ENCODE measurements around the gene RBM8A. TPM values are rescaled to one million over a fixed set of nuclear protein-coding genes. Genes with fewer than 3 reads are reported as not detected.
"Not testable (repeated sequence)": the region's sequence is repeated elsewhere in the genome, so short reads cannot be mapped to it uniquely, and the experiment has no call there.

The RBM8A gene
- total RNA-seq, 1 donor from 2014 or later: 287 TPM

GRCh38 chr1:145951526-145951925 lies 24.2 kb upstream of the RBM8A start:
- no peaks in the 10 kb centered on the region for H3K9me3 Mint-ChIP-seq
- peaks cover 46% of the 10 kb centered on the region for H3K4me1 Mint-ChIP-seq (ENCODE audit: low read depth)
- intact Hi-C loops (cut with micrococcal nuclease): no loop called here
- H3K27me3 Mint-ChIP-seq (ENCODE audit: low read depth): no peaks in the 10 kb centered on the region
- H3K4me3 Mint-ChIP-seq (ENCODE audit: low read depth): no peak overlapping the region
- DNase-seq (ENCODE audit: low spot score): no peak
- H3K27ac Mint-ChIP-seq: no peak overlapping the region
- peaks cover 39% of the 10 kb centered on the region for H3K36me3 Mint-ChIP-seq (ENCODE audit: low read depth)

- no peak for DNase-seq (ENCODE audit: low spot score)
- Mint-ChIP-seq H3K4me1 (ENCODE audit: low read depth) (peaks cover 26% of the 10 kb centered on the region), H3K36me3 (ENCODE audit: low read depth) (peaks cover 45% of the 10 kb centered on the region), H3K27ac (no peak overlapping the region), H3K27me3 (ENCODE audit: low read depth) (no peaks in the 10 kb centered on the region), H3K4me3 (ENCODE audit: low read depth) (no peak overlapping the region), H3K9me3 (no peaks in the 10 kb centered on the region)
- intact Hi-C loops (cut with micrococcal nuclease): no loop called here
Measured at GRCh38 chr1:145949219-145949618, 21.9 kb upstream of the RBM8A start.

- Mint-ChIP-seq H3K9me3 (no peaks in the 10 kb centered on the region), H3K4me1 (ENCODE audit: low read depth) (peaks cover 25% of the 10 kb centered on the region), H3K27me3 (ENCODE audit: low read depth) (no peaks in the 10 kb centered on the region), H3K36me3 (ENCODE audit: low read depth) (peaks cover 48% of the 10 kb centered on the region), H3K27ac (no peak overlapping the region), H3K4me3 (ENCODE audit: low read depth) (no peak overlapping the region)
- intact Hi-C loops (cut with micrococcal nuclease): no loop called here
- no peak for DNase-seq (ENCODE audit: low spot score)
Measured at GRCh38 chr1:145947551-145947950, 20.3 kb upstream of the RBM8A start.

GRCh38 chr1:145946477-145946986 lies 19.2 kb upstream of the RBM8A start:
- intact Hi-C loops (cut with micrococcal nuclease): no loop called here
- Mint-ChIP-seq H3K4me3 (ENCODE audit: low read depth) (no peak overlapping the region), H3K36me3 (ENCODE audit: low read depth) (peaks cover 46% of the 10 kb centered on the region), H3K9me3 (no peaks in the 10 kb centered on the region), H3K27ac (no peak overlapping the region), H3K4me1 (ENCODE audit: low read depth) (peaks cover 18% of the 10 kb centered on the region), H3K27me3 (ENCODE audit: low read depth) (no peaks in the 10 kb centered on the region)
- DNase-seq (ENCODE audit: low spot score): no peak

- no peak for DNase-seq (ENCODE audit: low spot score)
- H3K27ac Mint-ChIP-seq: no peak overlapping the region
- peaks cover 38% of the 10 kb centered on the region for H3K36me3 Mint-ChIP-seq (ENCODE audit: low read depth)
- no peaks in the 10 kb centered on the region for H3K27me3 Mint-ChIP-seq (ENCODE audit: low read depth)
- peaks cover 5% of the 10 kb centered on the region for H3K4me1 Mint-ChIP-seq (ENCODE audit: low read depth)
- no peaks in the 10 kb centered on the region for H3K9me3 Mint-ChIP-seq
- intact Hi-C loops (cut with micrococcal nuclease): no loop called here
- no peak overlapping the region for H3K4me3 Mint-ChIP-seq (ENCODE audit: low read depth)
Measured at GRCh38 chr1:145944532-145944931, 17.2 kb upstream of the RBM8A start.

- H3K36me3 Mint-ChIP-seq (ENCODE audit: low read depth): peaks cover 43% of the 10 kb centered on the region
- H3K4me1 Mint-ChIP-seq (ENCODE audit: low read depth): peaks cover 2% of the 10 kb centered on the region
- no peaks in the 10 kb centered on the region for H3K27me3 Mint-ChIP-seq (ENCODE audit: low read depth)
- no peak for DNase-seq (ENCODE audit: low spot score)
- no peaks in the 10 kb centered on the region for H3K9me3 Mint-ChIP-seq
- H3K4me3 Mint-ChIP-seq (ENCODE audit: low read depth): no peak overlapping the region
- intact Hi-C loops (cut with micrococcal nuclease): no loop called here
- H3K27ac Mint-ChIP-seq: no peak overlapping the region
Measured at GRCh38 chr1:145942871-145943270, 15.6 kb upstream of the RBM8A start.

- no peak for DNase-seq (ENCODE audit: low spot score)
- no peaks in the 10 kb centered on the region for H3K27me3 Mint-ChIP-seq (ENCODE audit: low read depth)
- H3K4me1 Mint-ChIP-seq (ENCODE audit: low read depth): peaks cover 2% of the 10 kb centered on the region
- no peaks in the 10 kb centered on the region for H3K9me3 Mint-ChIP-seq
- peaks cover 46% of the 10 kb centered on the region for H3K36me3 Mint-ChIP-seq (ENCODE audit: low read depth)
- H3K27ac Mint-ChIP-seq: no peak overlapping the region
- intact Hi-C loops (cut with micrococcal nuclease): no loop called here
- H3K4me3 Mint-ChIP-seq (ENCODE audit: low read depth): no peak overlapping the region
Measured at GRCh38 chr1:145942405-145942804, 15.1 kb upstream of the RBM8A start.

GRCh38 chr1:145937436-145937835 lies 10.2 kb upstream of the RBM8A start:
- DNase-seq (ENCODE audit: low spot score): no peak
- Mint-ChIP-seq H3K4me1 (ENCODE audit: low read depth) (peaks cover 10% of the 10 kb centered on the region), H3K36me3 (ENCODE audit: low read depth) (peaks cover 43% of the 10 kb centered on the region), H3K4me3 (ENCODE audit: low read depth) (no peak overlapping the region), H3K9me3 (no peaks in the 10 kb centered on the region), H3K27ac (no peak overlapping the region), H3K27me3 (ENCODE audit: low read depth) (no peaks in the 10 kb centered on the region)
- intact Hi-C loops (cut with micrococcal nuclease): no loop called here

- H3K4me3 Mint-ChIP-seq (ENCODE audit: low read depth): no peak overlapping the region
- H3K27ac Mint-ChIP-seq: no peak overlapping the region
- intact Hi-C loops (cut with micrococcal nuclease): no loop called here
- no peak for DNase-seq (ENCODE audit: low spot score)
- H3K4me1 Mint-ChIP-seq (ENCODE audit: low read depth): peaks cover 16% of the 10 kb centered on the region
- no peaks in the 10 kb centered on the region for H3K9me3 Mint-ChIP-seq
- peaks cover 41% of the 10 kb centered on the region for H3K36me3 Mint-ChIP-seq (ENCODE audit: low read depth)
- no peaks in the 10 kb centered on the region for H3K27me3 Mint-ChIP-seq (ENCODE audit: low read depth)
Measured at GRCh38 chr1:145936247-145936646, 9.0 kb upstream of the RBM8A start.

GRCh38 chr1:145935708-145936107 lies 8.4 kb upstream of the RBM8A start:
- intact Hi-C loops (cut with micrococcal nuclease): no loop called here
- Mint-ChIP-seq H3K36me3 (ENCODE audit: low read depth) (peaks cover 43% of the 10 kb centered on the region), H3K4me1 (ENCODE audit: low read depth) (peaks cover 16% of the 10 kb centered on the region)

GRCh38 chr1:145932522-145933009 lies 5.3 kb upstream of the RBM8A start:
- H3K4me3 Mint-ChIP-seq (ENCODE audit: low read depth); H3K9me3 Mint-ChIP-seq; intact Hi-C loops (cut with micrococcal nuclease); H3K27me3 Mint-ChIP-seq (ENCODE audit: low read depth): not testable (repeated sequence)
- peak; percentile 24 for DNase-seq (ENCODE audit: low spot score)
- peak overlapping the region; percentile 70 for H3K27ac Mint-ChIP-seq
- H3K36me3 Mint-ChIP-seq (ENCODE audit: low read depth): peaks cover 37% of the 10 kb centered on the region
- H3K4me1 Mint-ChIP-seq (ENCODE audit: low read depth): peaks cover 17% of the 10 kb centered on the region

More at GRCh38 chr1:145935708-145936107, 8.4 kb upstream of the RBM8A start:
- no peak for DNase-seq (ENCODE audit: low spot score)
- Mint-ChIP-seq H3K9me3 (no peaks in the 10 kb centered on the region), H3K27me3 (ENCODE audit: low read depth) (no peaks in the 10 kb centered on the region), H3K4me3 (ENCODE audit: low read depth) (no peak overlapping the region), H3K27ac (no peak overlapping the region)

- no peaks in the 10 kb centered on the region for H3K27me3 Mint-ChIP-seq (ENCODE audit: low read depth)
- H3K4me1 Mint-ChIP-seq (ENCODE audit: low read depth): peaks cover 23% of the 10 kb centered on the region
- H3K27ac Mint-ChIP-seq: peak overlapping the region; percentile 80
- H3K9me3 Mint-ChIP-seq: no peaks in the 10 kb centered on the region
- no peak for DNase-seq (ENCODE audit: low spot score)
- peaks cover 14% of the 10 kb centered on the region for H3K36me3 Mint-ChIP-seq (ENCODE audit: low read depth)
- intact Hi-C loops (cut with micrococcal nuclease): loop anchor here (1.0 kb wide), 3 partner anchors 9 to 51 kb away; no protein-coding TSS in a partner anchor
- H3K4me3 Mint-ChIP-seq (ENCODE audit: low read depth): peak overlapping the region; percentile 76
Measured at GRCh38 chr1:145927916-145928643, 796 bp upstream of the RBM8A start.

GRCh38 chr1:145926686-145927062 lies 610 bp downstream of the RBM8A start:
- no peak for DNase-seq (ENCODE audit: low spot score)
- H3K9me3 Mint-ChIP-seq: no peaks in the 10 kb centered on the region
- H3K4me1 Mint-ChIP-seq (ENCODE audit: low read depth): peaks cover 13% of the 10 kb centered on the region
- H3K27me3 Mint-ChIP-seq (ENCODE audit: low read depth): no peaks in the 10 kb centered on the region
- peaks cover 18% of the 10 kb centered on the region for H3K36me3 Mint-ChIP-seq (ENCODE audit: low read depth)
- intact Hi-C loops (cut with micrococcal nuclease): loop anchor here (1.0 kb wide), 3 partner anchors 7 to 53 kb away; no protein-coding TSS in a partner anchor
- no peak overlapping the region for H3K27ac Mint-ChIP-seq
- no peak overlapping the region for H3K4me3 Mint-ChIP-seq (ENCODE audit: low read depth)
